Adipocyte (in vitro differentiated cells): ENCODE data around the gene NAP1L1.

ENCODE experiments used
- DNase-seq: peaks from one replicate; pipeline ENCODE4 v3.0.0-alpha.2; 2015; ENCODE audit warnings: low read depth
- H3K27me3 ChIP-seq: replicated peaks from 2 replicates; pipeline ENCODE4 v1.7.0; 2013; ENCODE audit warnings: mild to moderate bottlenecking, low read length, moderate library complexity; ENCODE audit not compliant: control insufficient read depth, insufficient read depth
- H3K36me3 ChIP-seq: 2 replicates; pipeline ENCODE4 v1.7.0; 2013; ENCODE audit warnings: low read length, mild to moderate bottlenecking, moderate library complexity; ENCODE audit not compliant: control insufficient read depth, insufficient read depth, severe bottlenecking
- H3K4me1 ChIP-seq: 2 replicates; pipeline ENCODE4 v1.7.0; 2013; ENCODE audit warnings: mild to moderate bottlenecking, low read length, moderate library complexity; ENCODE audit not compliant: control insufficient read depth, insufficient read depth
- H3K4me3 ChIP-seq: 2 replicates; pipeline ENCODE4 v1.7.0; 2013; ENCODE audit warnings: mild to moderate bottlenecking, low read length, moderate library complexity
- H3K9ac ChIP-seq: 2 replicates; pipeline ENCODE4 v1.7.0; 2013; ENCODE audit warnings: mild to moderate bottlenecking, low read length, moderate library complexity
- H3K9me3 ChIP-seq: 2 replicates; pipeline ENCODE4 v1.7.0; 2013; ENCODE audit warnings: mild to moderate bottlenecking, low read length, moderate library complexity; ENCODE audit not compliant: control insufficient read depth

The NAP1L1 gene

DNA sequence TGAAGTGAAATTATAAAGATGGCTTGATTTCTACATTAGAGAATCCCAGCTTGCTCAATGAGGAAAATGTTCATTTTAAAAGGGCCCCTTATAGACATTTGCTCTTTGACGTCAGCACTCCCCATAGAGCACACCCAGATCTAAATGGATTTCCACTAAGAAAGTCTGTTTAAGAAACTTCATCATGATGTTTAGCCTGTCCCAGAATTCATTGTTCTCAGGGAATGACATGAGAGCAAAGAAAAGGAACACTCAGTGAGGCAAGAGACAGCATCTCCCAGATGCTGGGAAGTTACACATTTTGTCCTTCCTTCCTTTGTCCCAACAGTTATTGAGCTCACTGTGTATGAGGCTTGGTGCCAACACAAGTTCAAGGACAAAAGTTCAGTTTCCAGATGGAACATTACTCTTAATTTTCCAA is 57.8 kb downstream of the NAP1L1 start:
- Histone ChIP-seq H3K9ac (no peak overlapping the region), H3K4me1 (peaks cover 23% of the 10 kb centered on the region), H3K4me3 (no peak overlapping the region), H3K9me3 (no peaks in the 10 kb centered on the region), H3K36me3 (no peaks in the 10 kb centered on the region), H3K27me3 (no peaks in the 10 kb centered on the region)
- DNase-seq, result peak; percentile 48

DNA sequence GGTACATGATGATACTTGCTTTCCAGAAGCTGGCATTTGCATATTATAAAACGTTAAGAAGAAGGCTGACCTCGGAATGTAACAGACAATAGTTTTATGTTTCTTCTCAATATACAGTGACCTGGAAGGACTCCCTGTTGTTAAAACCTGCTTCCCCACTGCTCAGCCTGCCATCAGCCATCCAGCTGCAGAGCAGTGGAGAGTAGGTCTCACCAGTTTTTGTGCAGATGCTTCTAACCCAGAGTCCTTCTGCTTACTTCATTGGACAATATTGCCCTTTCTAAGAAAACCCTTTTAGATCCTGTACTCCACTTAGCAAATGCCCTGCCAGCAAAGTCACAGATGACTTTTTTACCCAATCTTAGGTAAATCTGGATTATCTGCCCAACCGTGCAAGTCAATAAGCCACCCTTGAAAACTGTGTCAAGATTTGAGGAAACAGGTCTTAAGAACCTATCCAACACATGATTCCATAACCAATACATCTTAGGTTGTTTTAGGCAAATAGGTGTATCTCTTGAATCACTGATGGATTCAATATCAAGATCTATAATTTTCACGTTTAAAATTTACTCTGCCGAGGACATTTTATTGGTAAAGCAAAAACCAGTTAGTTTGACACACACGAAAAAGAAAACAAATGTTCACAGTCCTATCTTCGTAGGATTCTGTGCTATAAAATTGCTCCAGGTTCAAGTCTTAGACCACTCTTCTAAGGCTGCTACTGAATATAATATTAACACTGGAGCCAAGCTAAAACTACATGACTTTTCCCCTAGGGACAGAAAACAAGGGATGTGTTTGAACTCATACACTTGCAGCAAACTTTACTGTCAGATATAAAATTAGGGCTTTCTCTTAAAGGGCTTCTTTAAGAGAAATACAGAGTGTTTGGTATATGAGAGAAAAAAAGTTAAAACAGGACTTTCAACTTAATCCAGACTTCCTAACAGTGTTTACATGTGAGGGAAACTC is 58.6 kb downstream of the NAP1L1 start:
- DNase-seq, result peak; percentile 31
- no peaks in the 10 kb centered on the region for H3K9me3 ChIP-seq
- H3K4me1 ChIP-seq, result peaks cover 29% of the 10 kb centered on the region
- H3K9ac ChIP-seq, result no peak overlapping the region
- H3K4me3 ChIP-seq, result no peak overlapping the region
- no peaks in the 10 kb centered on the region for H3K36me3 ChIP-seq
- H3K27me3 ChIP-seq, result no peaks in the 10 kb centered on the region

DNA sequence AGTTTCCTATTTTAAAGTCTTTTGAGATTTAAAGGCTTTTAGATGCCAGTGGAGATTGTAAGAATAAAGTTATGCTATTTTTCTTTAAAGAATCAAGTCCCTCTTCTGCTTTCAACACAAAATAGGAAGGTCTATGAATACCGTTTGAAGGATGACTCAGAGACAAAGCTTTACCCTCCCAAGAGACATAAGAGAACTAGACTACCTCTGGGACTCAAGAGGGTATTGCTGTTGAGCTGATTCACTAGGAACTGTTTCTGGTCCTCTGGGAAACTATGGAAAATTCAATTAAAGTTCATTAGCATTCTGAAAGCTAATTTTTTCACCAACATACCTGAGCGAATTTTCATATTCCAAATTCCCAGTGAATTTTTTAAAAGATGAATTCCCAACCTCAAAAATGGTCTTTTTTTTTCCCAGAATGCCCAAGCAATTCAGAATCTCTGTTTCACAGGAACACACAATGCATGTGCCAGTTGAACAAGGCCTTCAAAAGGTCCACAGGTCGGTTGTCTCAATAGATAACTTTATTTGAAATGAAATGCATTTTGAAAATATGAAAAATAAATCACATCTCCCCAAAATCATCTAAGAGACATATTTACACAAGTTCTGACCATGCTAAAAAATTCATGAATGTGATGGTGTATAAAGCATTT is 59.4 kb downstream of the NAP1L1 start:
- Histone ChIP-seq H3K4me3 (no peak overlapping the region), H3K9ac (no peak overlapping the region), H3K36me3 (no peaks in the 10 kb centered on the region), H3K9me3 (no peaks in the 10 kb centered on the region), H3K4me1 (peaks cover 38% of the 10 kb centered on the region), H3K27me3 (no peaks in the 10 kb centered on the region)
- DNase-seq, result peak; percentile 77

DNA sequence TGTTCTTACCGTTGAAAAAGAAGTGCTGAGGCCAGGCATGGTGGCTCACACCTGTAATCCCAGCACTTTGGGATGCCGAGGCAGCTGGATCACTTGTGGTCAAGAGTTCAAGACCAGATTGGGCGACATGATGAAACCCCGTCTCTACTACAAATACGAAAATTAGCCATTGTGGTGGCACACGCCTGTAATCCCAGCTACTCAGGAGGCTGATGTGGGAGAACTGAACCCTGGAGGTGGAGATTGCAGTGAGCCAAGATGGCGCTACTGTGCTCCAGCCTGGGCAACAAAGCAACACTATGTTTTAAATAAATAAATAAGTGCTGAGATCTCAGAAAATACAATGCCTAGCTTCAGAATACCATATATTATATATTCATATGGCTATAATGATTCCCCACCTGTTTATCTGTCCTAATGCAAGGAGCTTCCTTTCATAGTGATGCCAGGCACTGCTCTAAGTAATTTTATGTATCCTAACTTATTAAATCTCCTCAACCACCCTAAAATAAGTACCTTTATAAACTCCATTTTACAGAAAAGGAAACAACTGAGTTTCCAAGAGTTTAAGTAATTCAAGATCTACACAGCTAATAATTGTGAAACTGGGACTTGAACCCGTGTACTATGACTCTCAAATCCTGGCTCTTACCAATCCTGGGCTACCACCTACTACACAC is 60.2 kb downstream of the NAP1L1 start:
- Histone ChIP-seq H3K9me3 (no peaks in the 10 kb centered on the region), H3K27me3 (no peaks in the 10 kb centered on the region), H3K4me3 (no peak overlapping the region), H3K9ac (no peak overlapping the region), H3K4me1 (peaks cover 41% of the 10 kb centered on the region), H3K36me3 (no peaks in the 10 kb centered on the region)
- no peak for DNase-seq

DNA sequence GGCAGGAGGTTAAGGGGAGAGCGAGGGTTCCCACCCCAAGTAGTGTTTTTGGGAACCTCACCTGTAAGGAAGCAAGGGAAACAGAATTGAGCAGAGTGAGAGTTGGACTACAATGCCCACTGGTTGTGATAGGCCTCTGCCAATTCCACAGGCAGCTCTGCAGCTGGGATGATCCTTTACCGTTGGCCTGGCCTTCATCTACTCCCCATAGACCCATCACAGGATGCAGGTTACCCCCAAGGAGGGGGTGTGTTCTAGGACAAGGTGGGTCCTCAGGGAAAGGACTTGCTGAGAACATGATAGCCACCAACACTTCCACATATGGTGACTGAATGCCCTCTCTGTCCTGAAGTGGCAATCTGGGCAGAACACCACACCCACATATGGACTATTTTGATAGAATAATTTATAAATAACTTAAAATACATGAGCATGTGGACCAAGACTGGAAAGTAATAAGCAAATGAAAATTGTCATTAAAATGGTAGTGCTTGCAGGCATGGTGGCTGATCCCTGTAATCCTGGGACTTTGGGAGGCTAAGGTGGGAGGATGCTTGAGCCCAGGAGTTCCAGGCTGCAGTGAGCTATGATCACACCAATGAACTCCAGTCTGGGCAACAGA is 61.3 kb downstream of the NAP1L1 start:
- H3K9ac ChIP-seq, result no peak overlapping the region
- no peak for DNase-seq
- no peaks in the 10 kb centered on the region for H3K27me3 ChIP-seq
- H3K4me1 ChIP-seq, result peaks cover 37% of the 10 kb centered on the region
- H3K4me3 ChIP-seq, result no peak overlapping the region
- no peaks in the 10 kb centered on the region for H3K9me3 ChIP-seq
- H3K36me3 ChIP-seq, result no peaks in the 10 kb centered on the region

DNA sequence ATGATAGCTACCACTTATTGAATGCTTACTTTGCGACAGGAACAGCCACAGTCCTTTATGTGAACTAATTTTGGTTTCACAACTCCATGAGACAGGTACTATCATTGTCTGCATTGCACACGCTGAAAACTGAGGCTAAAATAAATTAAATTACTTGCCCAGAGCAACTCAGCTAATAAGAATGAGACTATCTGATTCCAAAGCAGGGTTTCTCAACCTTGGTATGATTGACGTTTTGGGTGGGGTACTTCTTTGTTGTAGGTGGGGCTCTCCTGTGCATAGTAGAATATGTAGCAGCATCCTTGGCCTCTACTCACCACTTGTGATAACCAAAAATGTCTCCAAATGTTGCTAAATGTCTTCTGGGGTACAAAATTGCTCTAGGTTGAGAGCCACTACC is 62.0 kb downstream of the NAP1L1 start:
- Histone ChIP-seq H3K4me3 (no peak overlapping the region), H3K27me3 (no peaks in the 10 kb centered on the region), H3K9me3 (no peaks in the 10 kb centered on the region), H3K36me3 (no peaks in the 10 kb centered on the region), H3K9ac (no peak overlapping the region), H3K4me1 (peaks cover 40% of the 10 kb centered on the region)
- no peak for DNase-seq

DNA sequence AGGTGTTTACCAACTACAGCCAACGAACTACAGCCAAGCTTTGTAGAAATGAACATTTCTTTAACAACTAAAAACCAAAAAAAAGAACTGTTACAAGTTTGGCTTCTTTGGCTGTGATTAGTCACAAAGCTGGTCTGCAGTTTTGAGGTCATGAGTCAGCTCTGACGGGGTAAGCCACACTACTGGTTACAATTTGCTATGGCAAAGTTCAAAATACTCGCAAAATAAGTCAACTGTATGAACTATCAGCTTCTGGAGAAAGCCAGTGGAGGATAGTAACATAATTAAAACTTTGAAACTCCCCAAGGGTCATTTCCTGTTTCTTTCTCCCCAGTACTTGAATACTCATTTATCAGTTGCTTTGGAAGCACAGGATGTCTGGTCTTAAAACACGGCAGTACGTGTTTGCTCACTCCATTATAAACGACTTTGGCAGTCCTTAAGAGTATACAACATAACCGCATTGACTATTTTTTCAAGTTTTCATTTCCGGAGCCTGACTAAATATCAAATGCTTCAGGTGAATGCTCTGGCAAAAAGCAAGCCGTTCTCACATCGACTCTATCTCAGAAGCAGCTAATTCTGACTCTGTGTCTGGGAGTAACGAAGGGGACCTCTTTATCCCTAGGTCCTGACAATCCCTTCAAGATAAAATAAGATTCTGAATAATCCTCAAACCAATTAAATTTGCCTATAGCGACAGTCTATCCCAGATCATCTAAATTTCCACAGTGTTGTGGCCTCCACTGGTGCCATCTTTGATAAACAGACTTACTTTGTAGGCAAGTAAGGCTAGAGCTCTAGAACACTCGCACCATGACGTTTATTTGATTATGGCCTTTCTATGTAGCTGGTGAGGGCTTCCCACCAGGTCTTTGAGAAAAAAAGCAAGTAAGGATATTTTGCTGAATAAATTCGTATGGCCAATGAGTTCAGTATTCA is 63.5 kb downstream of the NAP1L1 start:
- peak; percentile 90 for DNase-seq
- peak overlapping the region; percentile 24 for H3K9ac ChIP-seq
- no peaks in the 10 kb centered on the region for H3K27me3 ChIP-seq
- peaks cover 34% of the 10 kb centered on the region for H3K4me1 ChIP-seq
- no peaks in the 10 kb centered on the region for H3K36me3 ChIP-seq
- H3K4me3 ChIP-seq, result peak overlapping the region; percentile 31
- no peaks in the 10 kb centered on the region for H3K9me3 ChIP-seq

DNA sequence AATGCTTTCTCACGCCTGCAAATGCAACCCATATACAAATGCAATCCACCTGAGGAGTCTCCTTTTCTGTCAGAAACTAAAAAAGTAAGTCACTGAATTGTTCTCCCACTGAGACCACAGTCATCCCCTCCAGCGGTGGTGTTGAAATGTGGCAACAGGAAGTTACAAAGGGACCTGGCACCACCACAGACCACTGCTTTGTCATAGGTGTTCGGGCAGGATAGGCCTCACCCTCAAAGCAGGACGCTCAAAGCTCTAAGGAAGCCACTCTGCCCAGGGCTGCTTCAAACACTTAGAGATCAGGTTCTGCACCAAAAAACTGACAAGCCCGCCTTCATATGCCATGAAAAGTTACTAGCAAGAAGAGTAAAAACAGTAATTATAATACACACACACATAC is 64.2 kb downstream of the NAP1L1 start:
- Histone ChIP-seq H3K27me3 (no peaks in the 10 kb centered on the region), H3K9ac (peak overlapping the region; percentile 24), H3K9me3 (no peaks in the 10 kb centered on the region), H3K36me3 (no peaks in the 10 kb centered on the region), H3K4me1 (peaks cover 34% of the 10 kb centered on the region), H3K4me3 (peak overlapping the region; percentile 12)
- peak; percentile 73 for DNase-seq

DNA sequence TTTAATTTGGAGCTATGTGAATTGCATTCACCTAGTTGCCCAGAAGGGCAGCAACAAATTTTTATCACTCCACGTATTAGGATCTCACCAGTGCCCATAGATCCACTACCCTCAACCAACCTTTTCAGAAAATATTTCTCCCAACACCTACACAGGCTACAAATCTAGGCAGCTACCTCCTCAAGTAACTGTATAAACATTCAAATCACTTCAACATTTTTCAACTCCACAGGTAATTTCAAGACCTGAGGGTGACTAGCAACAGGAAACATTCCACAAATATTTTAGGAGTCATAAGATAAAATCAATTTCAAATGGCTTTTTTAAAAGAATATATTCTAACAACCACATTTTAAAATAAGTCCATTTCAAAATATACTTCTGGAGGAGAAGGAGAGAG is 65.8 kb downstream of the NAP1L1 start:
- Histone ChIP-seq H3K9me3 (no peaks in the 10 kb centered on the region), H3K9ac (no peak overlapping the region), H3K4me1 (peaks cover 30% of the 10 kb centered on the region), H3K27me3 (no peaks in the 10 kb centered on the region), H3K4me3 (no peak overlapping the region), H3K36me3 (no peaks in the 10 kb centered on the region)
- DNase-seq, result no peak

DNA sequence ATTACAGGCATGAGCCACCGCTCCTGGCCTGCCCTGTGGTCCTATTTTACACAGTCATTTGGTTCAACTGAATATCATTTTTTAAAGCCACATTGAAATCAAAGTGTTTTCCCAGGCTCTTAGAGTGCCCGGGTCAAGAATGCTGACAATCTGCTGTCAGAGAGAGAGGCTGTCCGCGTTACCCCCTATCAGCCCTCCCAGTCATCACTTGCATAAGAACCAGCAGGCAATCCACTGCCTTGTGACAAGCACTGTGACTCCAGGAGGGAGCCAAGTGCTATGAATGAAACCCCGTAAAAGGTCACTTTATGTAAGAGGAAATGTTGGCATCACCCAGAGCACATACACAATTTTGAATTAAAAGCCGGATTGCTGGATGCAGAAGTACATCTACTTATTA is 66.4 kb downstream of the NAP1L1 start:
- DNase-seq, result no peak
- Histone ChIP-seq H3K9ac (no peak overlapping the region), H3K4me1 (peaks cover 30% of the 10 kb centered on the region), H3K27me3 (no peaks in the 10 kb centered on the region), H3K36me3 (no peaks in the 10 kb centered on the region), H3K9me3 (no peaks in the 10 kb centered on the region), H3K4me3 (no peak overlapping the region)
